Aorta (tissue), 5 donors: ENCODE results near the gene ELFN2. TPM values are rescaled to one million over a fixed set of nuclear protein-coding genes. Genes with fewer than 3 reads are reported as not detected.

ENCODE experiments used
- ATAC-seq: fragments of 200-7000 bp; cut with Tn5 transposase; one replicate; pipeline ENCODE4 v1.9.1; 2022; ENCODE audit warnings: moderate library complexity; ENCODE audit not compliant: low FRiP score
- DNase-seq, 2 donors: peaks; one replicate each; pipeline ENCODE4 v3.0.0-alpha.2; 2020
- H3K27ac ChIP-seq, 2 donors: one replicate each; pipeline ENCODE4 v1.5.1; 2013; ENCODE audit warnings: low read length in 2 of 2, mild to moderate bottlenecking in 2 of 2, moderate library complexity in 2 of 2, control low read depth in 1 of 2, inconsistent platforms in 1 of 2, low read depth in 1 of 2
- H3K27me3 ChIP-seq, 2 donors: one replicate each; pipeline ENCODE4 v1.6.1; 2013; ENCODE audit warnings: control low read depth in 1 of 2, low read length in 1 of 2, mild to moderate bottlenecking in 1 of 2, moderate library complexity in 1 of 2; ENCODE audit not compliant: insufficient read depth in 2 of 2, control insufficient read depth in 1 of 2
- H3K36me3 ChIP-seq, 2 donors: one replicate each; pipeline ENCODE4 v1.6.1; 2013; ENCODE audit warnings: control low read depth in 1 of 2, low read length in 1 of 2, mild to moderate bottlenecking in 1 of 2; ENCODE audit not compliant: insufficient read depth in 2 of 2, control insufficient read depth in 1 of 2
- H3K4me1 ChIP-seq, 2 donors: one replicate each; pipeline ENCODE4 v1.6.1; 2013; ENCODE audit warnings: low read length in 2 of 2, control low read depth in 1 of 2, mild to moderate bottlenecking in 1 of 2, moderate library complexity in 1 of 2; ENCODE audit not compliant: insufficient read depth in 2 of 2, control insufficient read depth in 1 of 2
- H3K4me3 ChIP-seq, 2 donors: one replicate each; pipeline ENCODE4 v1.5.1; 2013; ENCODE audit warnings: low read length in 2 of 2, control low read depth in 1 of 2, mild to moderate bottlenecking in 1 of 2
- H3K9me3 ChIP-seq: one replicate; pipeline ENCODE4 v1.6.1; 2013; ENCODE audit warnings: mild to moderate bottlenecking, low read length; ENCODE audit not compliant: control insufficient read depth
- WGBS, 2 donors: extraction: QIAGEN DNeasy Blood & Tissue Kit; methylation state at CpG; one replicate each; pipeline ENCODE4 v1.1.7; 2013; 5-methylcytosine and 5-hydroxymethylcytosine counted together
- intact Hi-C, 2 donors: fragments of 100-400 bp; cut with DNase I; formaldehyde crosslinking; loops; one replicate each; pipeline versions ENCODE4 v1.14.2 to v1.15.0; 2022
- polyA plus RNA-seq, 2 donors: library from polyadenylated mRNA; stranded (reverse); fragments of 200-250 nt; gene quantifications; one replicate each; pipeline ENCODE4 v1.2.3, GENCODE V29; 2013
- total RNA-seq, 2 donors: library from RNA; stranded (reverse); fragmentation: NEBNext Ultra II Directional; extraction: Animal tissue kit (Norgen Biotek cat#: 25700); gene quantifications; one replicate each; pipeline ENCODE4 v1.2.1, GENCODE V29; 2021
- donor health status: healthy with polysubstance abuse.
- donor health status: Bipolar disorder and iron deficiency.
- donor health status: DM: no; HTN: no; CAD: no.
- donor health status: DM: no; HTN: no; CAD: no.
- donor health status: DM: yes; HTN: yes; CAD: no.

The ELFN2 gene
- total and polyA plus RNA-seq, 4 donors = 0.06 to 0.24 TPM; not detected in 2

- no peaks in the 10 kb centered on the region for H3K27me3 ChIP-seq
- H3K27ac ChIP-seq = no peak overlapping the region
- no peak for DNase-seq
- no peak for ATAC-seq
- no peak overlapping the region for H3K4me3 ChIP-seq
- no peaks in the 10 kb centered on the region for H3K4me1 ChIP-seq
- H3K9me3 ChIP-seq = no peaks in the 10 kb centered on the region
- 64 to 67% methylated on average over 8 of the region's 8 CpGs for WGBS, 2 donors
- H3K36me3 ChIP-seq = no peaks in the 10 kb centered on the region
- intact Hi-C loops = no loop called here
Measured at GRCh38 chr22:37337204-37337943, 89.9 kb downstream of the ELFN2 start.

GRCh38 chr22:37336579-37336978, 90.7 kb downstream of the ELFN2 start:
- intact Hi-C loops = no loop called here
- WGBS, 2 donors = 55 to 59% methylated on average over 8 of the region's 8 CpGs
- no peak overlapping the region for H3K27ac ChIP-seq
- DNase-seq (no peak), ATAC-seq (no peak)
- no peaks in the 10 kb centered on the region for H3K4me1 ChIP-seq
- H3K27me3 ChIP-seq = no peaks in the 10 kb centered on the region
- H3K9me3 ChIP-seq = no peaks in the 10 kb centered on the region
- H3K36me3 ChIP-seq = no peaks in the 10 kb centered on the region
- no peak overlapping the region for H3K4me3 ChIP-seq

GRCh38 chr22:37335806-37336199, 91.5 kb downstream of the ELFN2 start:
- Histone ChIP-seq H3K36me3 (no peaks in the 10 kb centered on the region), H3K9me3 (no peaks in the 10 kb centered on the region), H3K27ac (no peak overlapping the region), H3K4me3 (no peak overlapping the region), H3K4me1 (no peaks in the 10 kb centered on the region), H3K27me3 (no peaks in the 10 kb centered on the region)
- intact Hi-C loops = no loop called here
- DNase-seq (no peak), ATAC-seq (no peak)
- 5 to 8% methylated on average over 7 of the region's 7 CpGs for whole genome bisulfite sequencing, 2 donors

GRCh38 chr22:37334859-37335805, 92.1 kb downstream of the ELFN2 start:
- intact Hi-C loops = no loop called here
- H3K9me3 ChIP-seq = no peaks in the 10 kb centered on the region
- DNase-seq = no peak
- H3K36me3 ChIP-seq = no peaks in the 10 kb centered on the region
- no peak for ATAC-seq
- H3K4me1 ChIP-seq = no peaks in the 10 kb centered on the region
- 2% methylated on average over 42 to 50 of the region's 50 CpGs for WGBS, 2 donors
- no peak overlapping the region for H3K27ac ChIP-seq
- H3K4me3 ChIP-seq = no peak overlapping the region
- H3K27me3 ChIP-seq = no peaks in the 10 kb centered on the region

- no peaks in the 10 kb centered on the region for H3K27me3 ChIP-seq
- H3K27ac ChIP-seq = no peak overlapping the region
- DNase-seq (no peak), ATAC-seq (no peak)
- intact Hi-C loops = no loop called here
- no peaks in the 10 kb centered on the region for H3K36me3 ChIP-seq
- 1 to 2% methylated on average over 32 to 42 of the region's 42 CpGs for WGBS, 2 donors
- H3K4me3 ChIP-seq = no peak overlapping the region
- H3K4me1 ChIP-seq = no peaks in the 10 kb centered on the region
- H3K9me3 ChIP-seq = no peaks in the 10 kb centered on the region
Measured at GRCh38 chr22:37334461-37334858, 92.8 kb downstream of the ELFN2 start.

GRCh38 chr22:37333724-37334460, 93.4 kb downstream of the ELFN2 start:
- Histone ChIP-seq H3K36me3 (no peaks in the 10 kb centered on the region), H3K9me3 (no peaks in the 10 kb centered on the region), H3K27ac (no peak overlapping the region), H3K4me1 (no peaks in the 10 kb centered on the region), H3K4me3 (no peak overlapping the region), H3K27me3 (no peaks in the 10 kb centered on the region)
- DNase-seq (no peak), ATAC-seq (no peak)
- WGBS, 2 donors = 27 to 28% methylated on average over 11 of the region's 11 CpGs
- intact Hi-C loops = no loop called here

- H3K4me3 ChIP-seq = no peak overlapping the region
- H3K4me1 ChIP-seq = no peaks in the 10 kb centered on the region
- intact Hi-C loops = no loop called here
- no peak overlapping the region for H3K27ac ChIP-seq
- no peaks in the 10 kb centered on the region for H3K27me3 ChIP-seq
- 68 to 77% methylated on average over 9 of the region's 9 CpGs for WGBS, 2 donors
- no peak for ATAC-seq
- H3K36me3 ChIP-seq = no peaks in the 10 kb centered on the region
- no peak for DNase-seq
- H3K9me3 ChIP-seq = no peaks in the 10 kb centered on the region
Measured at GRCh38 chr22:37331856-37332536, 95.3 kb downstream of the ELFN2 start.

- no peak overlapping the region for H3K4me3 ChIP-seq
- intact Hi-C loops = no loop called here
- H3K36me3 ChIP-seq = no peaks in the 10 kb centered on the region
- DNase-seq (no peak), ATAC-seq (no peak)
- no peaks in the 10 kb centered on the region for H3K4me1 ChIP-seq
- no peaks in the 10 kb centered on the region for H3K27me3 ChIP-seq
- 25 to 32% methylated on average over 7 of the region's 7 CpGs for WGBS, 2 donors
- no peaks in the 10 kb centered on the region for H3K9me3 ChIP-seq
- H3K27ac ChIP-seq = no peak overlapping the region
Measured at GRCh38 chr22:37331034-37331428, 96.2 kb downstream of the ELFN2 start.
